Measurements from ENCODE around the gene KRTAP4-3. TPM values are rescaled to one million over a fixed set of nuclear protein-coding genes. Genes with fewer than 3 reads are reported as not detected.
"Not testable (repeated sequence)": the region's sequence is repeated elsewhere in the genome, so short reads cannot be mapped to it uniquely, and the experiment has no call there.

Gene KRTAP4-3
- total RNA-seq, 4 donors from 2014 or later = not detected

GRCh38 chr17:41167561-41167960 lies 460 bp downstream of the KRTAP4-3 start:
- no peaks in the 10 kb centered on the region for H3K27me3 ChIP-seq
- no peak overlapping the region for H3K4me3 ChIP-seq
- no peak for DNase-seq
- no peaks in the 10 kb centered on the region for H3K4me1 ChIP-seq
- H3K9me3 ChIP-seq = no peaks in the 10 kb centered on the region
- no peak overlapping the region for H3K27ac ChIP-seq
- TF ChIP-seq CTCF (IDR thresholded peaks at IDR 0.05) (no peak), POLR2A (IDR thresholded peaks at IDR 0.05) (no peak)
- H3K36me3 ChIP-seq = no peaks in the 10 kb centered on the region
- intact Hi-C loops (cut with DNase I; ENCODE audit: low total_unique reads) = no loop called here

DNA sequence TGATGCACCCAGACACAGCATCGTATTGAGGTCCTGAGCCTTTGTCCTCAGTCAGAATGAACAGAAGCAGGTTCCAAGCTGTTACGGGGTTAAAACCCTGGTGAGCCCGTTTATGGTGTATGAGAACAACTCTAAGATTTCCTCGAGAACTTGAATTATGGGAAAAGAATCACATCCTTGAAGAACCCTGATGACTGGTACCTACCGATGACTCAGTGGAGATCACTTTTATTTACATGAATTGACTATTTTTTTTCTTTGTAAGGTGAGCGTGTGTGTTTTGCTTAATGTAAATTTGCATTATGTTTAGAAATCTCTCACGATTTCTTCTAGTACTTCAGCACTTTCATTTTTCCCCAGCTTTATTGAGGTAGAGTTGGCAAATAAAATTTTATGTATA lies 4.2 kb downstream of the KRTAP4-3 start:
- DNase-seq = no peak
- no peaks in the 10 kb centered on the region for H3K9me3 ChIP-seq
- H3K4me3 ChIP-seq = no peak overlapping the region
- no peaks in the 10 kb centered on the region for H3K4me1 ChIP-seq
- TF ChIP-seq CTCF (IDR thresholded peaks at IDR 0.05) = no peak
- TF ChIP-seq POLR2A (IDR thresholded peaks at IDR 0.05) = no peak
- H3K36me3 ChIP-seq = no peaks in the 10 kb centered on the region
- H3K27me3 ChIP-seq = no peaks in the 10 kb centered on the region
- no peak overlapping the region for H3K27ac ChIP-seq
- intact Hi-C loops (cut with DNase I; ENCODE audit: low total_unique reads) = no loop called here

- TF ChIP-seq CTCF (IDR thresholded peaks at IDR 0.05) (no peak), POLR2A (IDR thresholded peaks at IDR 0.05) (no peak)
- no peak for DNase-seq
- intact Hi-C loops (cut with DNase I; ENCODE audit: low total_unique reads) = no loop called here
These were observed 7.4 kb downstream of the KRTAP4-3 start, which contains the start of gene KRTAP4-4 for GRCh38 chr17:41160648-41161047. Gene KRTAP4-4 (minus strand): TSS chr17:41160748. CDS start chr17:41160691, 57 bp downstream.

GRCh38 chr17:41160190-41160589 lies 7.8 kb downstream of the KRTAP4-3 start:
- DNase-seq; H3K27ac ChIP-seq; H3K9me3 ChIP-seq; H3K4me3 ChIP-seq; H3K36me3 ChIP-seq; H3K4me1 ChIP-seq; H3K27me3 ChIP-seq; intact Hi-C loops (cut with DNase I; ENCODE audit: low total_unique reads): not testable (repeated sequence)

More at GRCh38 chr17:41160648-41161047, 7.4 kb downstream of the KRTAP4-3 start, which contains the start of gene KRTAP4-4:
- Histone ChIP-seq H3K4me3 (no peak within 1 kb of the TSS), H3K36me3 (no peaks in the 10 kb centered on the region), H3K27ac (no peak within 1 kb of the TSS), H3K4me1 (no peaks in the 10 kb centered on the region), H3K27me3 (no peaks in the 10 kb centered on the region), H3K9me3 (no peaks in the 10 kb centered on the region)

DNA sequence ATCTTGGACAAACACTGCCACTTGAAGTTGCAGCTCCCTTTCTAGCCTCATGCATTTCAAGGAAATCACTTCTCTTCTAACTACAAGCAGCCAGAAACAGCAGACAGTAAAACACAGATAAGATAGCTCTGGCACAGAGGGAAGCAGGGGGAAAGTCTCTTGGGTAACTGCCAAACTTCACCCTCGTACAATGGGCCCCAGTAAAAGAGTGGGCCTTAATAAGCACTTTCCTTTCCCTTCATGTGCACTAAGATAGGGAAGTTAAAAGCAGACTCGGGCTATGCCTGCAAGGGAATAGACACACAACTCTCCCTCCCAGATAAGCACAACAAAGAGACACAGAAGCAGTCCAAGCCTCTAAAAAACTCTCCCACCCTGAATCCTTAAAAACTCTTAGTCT lies 14.2 kb downstream of the KRTAP4-3 start:
- H3K27me3 ChIP-seq = no peaks in the 10 kb centered on the region
- intact Hi-C loops (cut with DNase I; ENCODE audit: low total_unique reads) = no loop called here
- TF ChIP-seq POLR2A (IDR thresholded peaks at IDR 0.05) (no peak), CTCF (IDR thresholded peaks at IDR 0.05) (no peak)
- no peak overlapping the region for H3K4me3 ChIP-seq
- H3K4me1 ChIP-seq = no peaks in the 10 kb centered on the region
- H3K9me3 ChIP-seq = no peaks in the 10 kb centered on the region
- no peaks in the 10 kb centered on the region for H3K36me3 ChIP-seq
- no peak overlapping the region for H3K27ac ChIP-seq
- DNase-seq = no peak

GRCh38 chr17:41151525-41151924 lies 16.5 kb downstream of the KRTAP4-3 start:
- no peaks in the 10 kb centered on the region for H3K4me1 ChIP-seq
- no peaks in the 10 kb centered on the region for H3K9me3 ChIP-seq
- no peak for DNase-seq
- no peaks in the 10 kb centered on the region for H3K27me3 ChIP-seq
- intact Hi-C loops (cut with DNase I; ENCODE audit: low total_unique reads) = no loop called here
- TF ChIP-seq POLR2A (IDR thresholded peaks at IDR 0.05) (no peak), CTCF (IDR thresholded peaks at IDR 0.05) (no peak)
- no peak overlapping the region for H3K4me3 ChIP-seq
- no peak overlapping the region for H3K27ac ChIP-seq
- no peaks in the 10 kb centered on the region for H3K36me3 ChIP-seq

Measured in uterus (tissue), 4 donors.